Esophagus squamous epithelium (tissue), 4 donors: Measurements from ENCODE around the gene PIP5K1B.

Experiments used
- CTCF ChIP-seq, 6 experiments: fragments of 450-650 bp in 4 of 6; fragments of 200-600 bp in 2 of 6; sonication (generic) in 2 of 6; IDR thresholded peaks; one replicate each; pipeline ENCODE4 v1.5.1; 2016 to 2019; ENCODE audit warnings: antibody characterized with exemption in 6 of 6, mild to moderate bottlenecking in 4 of 6, moderate library complexity in 4 of 6
- POLR2A ChIP-seq, 4 donors: fragments of 450-650 bp; IDR thresholded peaks; one replicate each; pipeline ENCODE4 v1.6.1; 2017; ENCODE audit warnings: antibody characterized with exemption in 4 of 4, mild to moderate bottlenecking in 4 of 4, moderate library complexity in 3 of 4

- TF ChIP-seq POLR2A (IDR thresholded peaks at IDR 0.05), result no peak
- no peak for TF ChIP-seq CTCF (IDR thresholded peaks at IDR 0.05)
Observed at GRCh38 chr9:68692519-68692918, 12.5 kb upstream of the PIP5K1B start.
